HL-60 (cell line): ENCODE data around the gene SSBP4.

Experiments
- DNase-seq, 2 experiments: peaks; one replicate each; pipeline ENCODE4 v3.0.0-alpha.2; 2010 to 2020; ENCODE audit warnings: low read depth in 1 of 2, low spot score in 1 of 2
- H3K27ac ChIP-seq: fragments of 250-450 bp; sonication (Bioruptor Pico); replicated peaks from 2 replicates; pipeline ENCODE4 v1.5.1; 2020; ENCODE audit warnings: mild to moderate bottlenecking, moderate library complexity
- H3K27me3 ChIP-seq: fragments of 250-450 bp; sonication (Bioruptor Pico); 2 replicates; pipeline ENCODE4 v1.5.1; 2021; ENCODE audit warnings: mild to moderate bottlenecking, moderate library complexity; ENCODE audit not compliant: insufficient read depth, poor library complexity, severe bottlenecking
- H3K4me3 ChIP-seq: replicated peaks from 2 replicates; pipeline ENCODE4 v1.5.1; 2011; ENCODE audit warnings: mild to moderate bottlenecking, control low read depth, low read length; ENCODE audit not compliant: insufficient read depth
- CTCF ChIP-seq: IDR thresholded peaks from one replicate; pipeline ENCODE4 v1.5.1; 2011; ENCODE audit warnings: low read length, control low read depth, inconsistent platforms; ENCODE audit not compliant: insufficient read depth
- GABPA ChIP-seq: IDR thresholded peaks from 2 replicates; pipeline ENCODE4 v1.6.1; 2012; ENCODE audit warnings: low read depth
- POLR2AphosphoS5 ChIP-seq: IDR thresholded peaks from 2 replicates; pipeline ENCODE4 v1.6.1; 2012; ENCODE audit warnings: low read depth
- SPI1 ChIP-seq: IDR thresholded peaks from 2 replicates; pipeline ENCODE4 v1.6.1; 2012; ENCODE audit warnings: low read depth, mild to moderate bottlenecking, borderline replicate concordance
- TF ChIP-seq, protein P1 (sequence below): IDR thresholded peaks from 2 replicates; pipeline ENCODE4 v1.6.1; 2012; ENCODE audit warnings: low read depth; ENCODE audit not compliant: insufficient replicate concordance

SSBP4 gene

DNA sequence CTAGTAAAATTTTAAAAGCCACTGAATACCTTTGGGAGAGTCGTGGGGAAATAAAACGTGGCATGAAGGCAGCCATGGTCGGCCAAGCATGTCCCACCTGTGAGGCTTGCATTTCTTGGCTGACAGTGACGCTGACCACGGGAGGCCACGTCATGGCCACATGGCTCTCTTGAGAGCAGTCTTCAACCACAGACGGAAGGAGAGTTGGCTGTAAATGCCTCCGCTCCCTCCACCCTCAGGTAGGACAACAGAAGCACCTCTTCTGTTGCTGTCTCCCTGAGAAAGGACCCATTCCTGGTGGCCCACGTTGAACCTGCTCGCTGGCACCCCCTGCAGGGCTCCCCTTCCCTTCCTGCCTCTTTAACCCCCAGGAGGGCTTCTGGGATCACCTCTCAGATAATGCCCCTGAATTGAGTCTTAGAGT is 11.1 kb upstream of the SSBP4 start:
- DNase-seq = peak in 1 of 2 experiments; percentile 49
- Histone ChIP-seq H3K27ac (no peak overlapping the region), H3K4me3 (no peak overlapping the region), H3K27me3 (no peaks in the 10 kb centered on the region)
- TF ChIP-seq CTCF = peak; percentile 19
- TF ChIP-seq POLR2AphosphoS5 = no peak

- no peak for DNase-seq
- Histone ChIP-seq H3K27me3 (no peaks in the 10 kb centered on the region), H3K4me3 (no peak overlapping the region), H3K27ac (no peak overlapping the region)
- TF ChIP-seq CTCF = no peak
- no peak for TF ChIP-seq GABPA
- no peak for TF ChIP-seq POLR2AphosphoS5
- TF ChIP-seq, protein P1, sequence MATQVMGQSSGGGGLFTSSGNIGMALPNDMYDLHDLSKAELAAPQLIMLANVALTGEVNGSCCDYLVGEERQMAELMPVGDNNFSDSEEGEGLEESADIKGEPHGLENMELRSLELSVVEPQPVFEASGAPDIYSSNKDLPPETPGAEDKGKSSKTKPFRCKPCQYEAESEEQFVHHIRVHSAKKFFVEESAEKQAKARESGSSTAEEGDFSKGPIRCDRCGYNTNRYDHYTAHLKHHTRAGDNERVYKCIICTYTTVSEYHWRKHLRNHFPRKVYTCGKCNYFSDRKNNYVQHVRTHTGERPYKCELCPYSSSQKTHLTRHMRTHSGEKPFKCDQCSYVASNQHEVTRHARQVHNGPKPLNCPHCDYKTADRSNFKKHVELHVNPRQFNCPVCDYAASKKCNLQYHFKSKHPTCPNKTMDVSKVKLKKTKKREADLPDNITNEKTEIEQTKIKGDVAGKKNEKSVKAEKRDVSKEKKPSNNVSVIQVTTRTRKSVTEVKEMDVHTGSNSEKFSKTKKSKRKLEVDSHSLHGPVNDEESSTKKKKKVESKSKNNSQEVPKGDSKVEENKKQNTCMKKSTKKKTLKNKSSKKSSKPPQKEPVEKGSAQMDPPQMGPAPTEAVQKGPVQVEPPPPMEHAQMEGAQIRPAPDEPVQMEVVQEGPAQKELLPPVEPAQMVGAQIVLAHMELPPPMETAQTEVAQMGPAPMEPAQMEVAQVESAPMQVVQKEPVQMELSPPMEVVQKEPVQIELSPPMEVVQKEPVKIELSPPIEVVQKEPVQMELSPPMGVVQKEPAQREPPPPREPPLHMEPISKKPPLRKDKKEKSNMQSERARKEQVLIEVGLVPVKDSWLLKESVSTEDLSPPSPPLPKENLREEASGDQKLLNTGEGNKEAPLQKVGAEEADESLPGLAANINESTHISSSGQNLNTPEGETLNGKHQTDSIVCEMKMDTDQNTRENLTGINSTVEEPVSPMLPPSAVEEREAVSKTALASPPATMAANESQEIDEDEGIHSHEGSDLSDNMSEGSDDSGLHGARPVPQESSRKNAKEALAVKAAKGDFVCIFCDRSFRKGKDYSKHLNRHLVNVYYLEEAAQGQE = no peak
- no peak for TF ChIP-seq SPI1
These were observed 6.5 kb upstream of the SSBP4 start for GRCh38 chr19:18412610-18413239.

DNA sequence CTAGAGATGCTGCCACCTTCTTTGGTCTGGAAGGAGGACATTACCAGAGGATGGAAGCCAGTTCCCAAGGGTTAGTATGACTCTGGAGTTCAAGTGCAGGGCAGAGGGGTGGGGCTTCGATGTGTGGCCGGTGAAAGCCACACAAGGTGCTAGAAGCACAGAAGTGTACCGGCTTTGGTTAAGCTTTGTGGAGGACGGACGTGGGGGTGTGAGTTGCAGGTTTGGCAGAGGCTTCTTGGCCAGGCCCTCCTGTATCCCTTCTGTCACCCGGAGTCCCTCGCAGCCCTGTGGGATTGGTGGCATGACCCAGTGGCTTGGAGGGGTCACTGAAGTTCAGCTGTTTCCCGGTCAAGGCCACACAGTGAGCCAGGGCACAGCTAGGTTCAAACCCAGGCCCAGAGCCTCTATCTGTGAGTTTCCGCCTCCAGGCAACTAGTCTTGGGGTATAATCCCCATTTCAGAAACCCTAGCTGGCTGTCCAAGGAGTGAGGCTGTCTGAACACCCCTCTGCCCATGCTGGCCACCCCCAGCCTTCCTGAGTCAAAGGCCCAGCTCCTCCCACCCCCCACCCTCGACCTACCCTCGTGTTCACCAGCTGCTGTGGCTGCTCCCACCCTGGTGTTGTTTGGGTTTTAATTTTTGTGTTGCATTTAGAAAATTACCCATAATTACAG is 4.6 kb upstream of the SSBP4 start:
- TF ChIP-seq, protein P1 = no peak
- TF ChIP-seq POLR2AphosphoS5 = no peak
- no peak for TF ChIP-seq CTCF
- no peak for TF ChIP-seq GABPA
- no peak for TF ChIP-seq SPI1
- Histone ChIP-seq H3K27me3 (no peaks in the 10 kb centered on the region), H3K4me3 (peak overlapping the region; percentile 26; the same call in 1 of the 2 replicates), H3K27ac (peak overlapping the region; percentile 98)
- peak in 1 of 2 experiments; percentile 65 for DNase-seq
